Activated B cell treated with CpG ODN at 0.5 μM for 24 hours (primary cell): ENCODE measurements around the gene MYZAP. TPM values are rescaled to one million over a fixed set of nuclear protein-coding genes. Genes with fewer than 3 reads are reported as not detected.

Experiments used
- ATAC-seq: fragments of 200-7000 bp; cut with Tn5 transposase; one replicate; pipeline ENCODE4 v1.10.0; 2021; ENCODE audit warnings: low read depth, mild to moderate bottlenecking, moderate library complexity
- CTCF ChIA-PET: fragments of 350-600 bp; sonication (Branson Sonifier 250); formaldehyde crosslinking; loops from one replicate; lab custom pipeline; 2021; ENCODE audit warnings: antibody characterized with exemption; lab: Charles Lee
- POLR2A ChIA-PET: fragments of 350-600 bp; sonication (Branson Sonifier 250); formaldehyde crosslinking; loops from one replicate; lab custom pipeline; 2021; ENCODE audit warnings: antibody characterized with exemption; lab: Charles Lee
- DNase-seq: peaks from one replicate; pipeline ENCODE4 v3.0.0; 2022
- H3K27ac Mint-ChIP-seq: one replicate; pipeline ENCODE4 v1.8.0; 2020; ENCODE audit warnings: mixed read lengths
- H3K27me3 Mint-ChIP-seq: one replicate; pipeline ENCODE4 v1.8.0; 2021; ENCODE audit warnings: mixed read lengths
- H3K36me3 Mint-ChIP-seq: one replicate; pipeline ENCODE4 v1.8.0; 2021; ENCODE audit warnings: low read depth, mixed read lengths
- H3K4me1 Mint-ChIP-seq: one replicate; pipeline ENCODE4 v1.8.0; 2021; ENCODE audit warnings: mixed read lengths
- H3K4me3 Mint-ChIP-seq: one replicate; pipeline ENCODE4 v1.8.0; 2020; ENCODE audit warnings: mild to moderate bottlenecking, mixed read lengths
- H3K9me3 Mint-ChIP-seq: one replicate; pipeline ENCODE4 v1.8.0; 2020; ENCODE audit warnings: mixed read lengths
- intact Hi-C: fragments of 100-400 bp; cut with micrococcal nuclease; formaldehyde crosslinking; loops from one replicate; pipeline ENCODE4 v1.15.1; 2024
- total RNA-seq: library from RNA; stranded (reverse); gene quantifications from 2 replicates; pipeline ENCODE4 v1.2.3, GENCODE V29; 2022
- TF ChIP-seq, protein P1 (sequence below): fragments of 200-600 bp; IDR thresholded peaks from one replicate; pipeline ENCODE4 v1.8.0; 2022; ENCODE audit warnings: antibody characterized with exemption, mild to moderate bottlenecking

MYZAP gene
- total RNA-seq, 1 donor from 2014 or later = 1.00 TPM

DNA sequence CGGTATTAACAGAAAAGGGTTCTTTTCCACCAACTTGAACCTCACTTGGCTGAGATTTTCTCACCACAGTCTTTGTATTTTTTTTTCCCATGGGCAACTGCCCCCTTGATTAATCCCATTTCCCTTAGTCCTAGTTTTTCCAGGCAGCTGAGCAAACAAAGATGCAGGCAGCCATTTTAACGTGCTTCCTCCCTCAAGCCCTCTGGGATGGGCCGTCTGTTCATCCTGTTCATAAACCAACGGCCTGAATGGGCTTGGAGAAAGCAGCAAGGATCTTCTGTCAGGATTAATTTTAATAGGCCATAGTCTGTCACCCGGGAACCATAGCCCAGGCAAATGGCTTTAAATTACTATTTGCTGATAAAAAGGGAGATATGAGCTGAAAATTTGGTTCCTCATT is 104.4 kb downstream of the MYZAP start:
- Mint-ChIP-seq H3K4me1 (no peaks in the 10 kb centered on the region), H3K36me3 (no peaks in the 10 kb centered on the region), H3K4me3 (no peak overlapping the region), H3K27ac (no peak overlapping the region), H3K9me3 (no peaks in the 10 kb centered on the region), H3K27me3 (peaks cover 49% of the 10 kb centered on the region)
- TF ChIP-seq, protein P1, sequence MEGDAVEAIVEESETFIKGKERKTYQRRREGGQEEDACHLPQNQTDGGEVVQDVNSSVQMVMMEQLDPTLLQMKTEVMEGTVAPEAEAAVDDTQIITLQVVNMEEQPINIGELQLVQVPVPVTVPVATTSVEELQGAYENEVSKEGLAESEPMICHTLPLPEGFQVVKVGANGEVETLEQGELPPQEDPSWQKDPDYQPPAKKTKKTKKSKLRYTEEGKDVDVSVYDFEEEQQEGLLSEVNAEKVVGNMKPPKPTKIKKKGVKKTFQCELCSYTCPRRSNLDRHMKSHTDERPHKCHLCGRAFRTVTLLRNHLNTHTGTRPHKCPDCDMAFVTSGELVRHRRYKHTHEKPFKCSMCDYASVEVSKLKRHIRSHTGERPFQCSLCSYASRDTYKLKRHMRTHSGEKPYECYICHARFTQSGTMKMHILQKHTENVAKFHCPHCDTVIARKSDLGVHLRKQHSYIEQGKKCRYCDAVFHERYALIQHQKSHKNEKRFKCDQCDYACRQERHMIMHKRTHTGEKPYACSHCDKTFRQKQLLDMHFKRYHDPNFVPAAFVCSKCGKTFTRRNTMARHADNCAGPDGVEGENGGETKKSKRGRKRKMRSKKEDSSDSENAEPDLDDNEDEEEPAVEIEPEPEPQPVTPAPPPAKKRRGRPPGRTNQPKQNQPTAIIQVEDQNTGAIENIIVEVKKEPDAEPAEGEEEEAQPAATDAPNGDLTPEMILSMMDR = no peak
- intact Hi-C loops = loop anchor here (5.0 kb wide), 1 partner anchor 49 kb away; no protein-coding TSS in a partner anchor
- DNase-seq (no peak), ATAC-seq (no peak)
- ChIA-PET POLR2A (no interaction called here), CTCF (no interaction called here)

DNA sequence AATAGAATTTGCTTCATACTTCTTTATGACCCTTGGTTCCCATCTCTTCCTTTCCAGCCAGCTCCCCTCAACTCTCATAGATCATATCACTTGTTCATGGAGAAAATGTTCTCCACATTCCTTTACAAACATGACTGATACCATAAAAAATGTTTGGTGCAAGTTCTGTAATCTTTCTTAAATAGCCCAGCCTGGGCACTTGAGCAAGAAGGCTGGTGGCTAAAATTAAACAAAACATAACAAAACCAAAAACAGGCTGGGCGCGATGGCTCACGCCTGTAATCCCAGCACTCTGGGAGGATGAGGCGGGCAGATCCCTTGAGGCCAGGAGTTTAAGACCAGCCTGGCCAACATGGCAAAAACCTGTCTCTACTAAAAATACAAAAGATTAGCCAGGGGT is 105.9 kb downstream of the MYZAP start:
- intact Hi-C loops = loop anchor here (5.0 kb wide), 1 partner anchor 50 kb away; no protein-coding TSS in a partner anchor

DNA sequence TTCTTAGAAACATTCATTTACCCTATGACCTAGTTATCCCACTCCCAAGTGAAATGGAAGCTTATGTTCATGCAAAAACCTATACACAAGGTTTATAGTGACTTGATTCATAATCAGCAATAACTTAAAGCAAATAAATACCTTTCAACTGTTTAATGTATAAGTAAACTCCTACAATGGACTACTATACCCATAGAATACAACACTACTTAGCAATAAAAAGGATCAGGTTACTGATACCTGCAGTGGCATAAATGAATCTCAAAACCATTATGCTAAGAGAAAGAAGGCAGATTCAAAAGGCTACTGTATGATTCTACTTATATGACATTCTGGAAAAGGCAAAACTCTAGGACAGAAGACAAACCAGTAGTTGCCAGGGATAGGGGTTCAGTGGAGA is 106.5 kb downstream of the MYZAP start:
- ATAC-seq = no peak
- no peak overlapping the region for H3K4me3 Mint-ChIP-seq

More for the DNA sequence above, 105.9 kb downstream of the MYZAP start:
- H3K27me3 Mint-ChIP-seq = peaks cover 57% of the 10 kb centered on the region
- no peaks in the 10 kb centered on the region for H3K9me3 Mint-ChIP-seq
- TF ChIP-seq, protein P1 = no peak
- H3K4me1 Mint-ChIP-seq = no peaks in the 10 kb centered on the region
- ATAC-seq (no peak), DNase-seq (no peak)
- no peak overlapping the region for H3K27ac Mint-ChIP-seq
- H3K36me3 Mint-ChIP-seq = no peaks in the 10 kb centered on the region
- POLR2A ChIA-PET = no interaction called here
- CTCF ChIA-PET = no interaction called here
- H3K4me3 Mint-ChIP-seq = no peak overlapping the region

DNA sequence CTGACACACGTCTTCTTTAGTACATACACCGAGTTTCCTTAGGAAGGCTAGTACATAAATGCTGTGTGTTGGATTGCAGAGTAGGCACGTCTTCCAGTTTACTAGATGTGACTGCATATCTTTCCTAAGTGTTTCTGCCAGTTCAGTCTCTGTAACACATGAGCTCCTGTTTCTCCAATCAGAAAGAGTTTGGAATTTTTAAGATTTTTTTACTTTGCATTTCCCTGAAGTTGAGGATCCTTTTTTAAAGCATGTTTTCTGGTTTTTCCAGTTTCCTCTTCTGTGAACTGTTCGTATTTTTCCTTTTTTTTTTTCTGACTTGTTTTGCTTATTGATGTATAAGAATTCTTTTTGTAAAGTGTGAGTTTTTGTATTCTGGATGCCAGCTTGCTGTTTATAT is 107.3 kb downstream of the MYZAP start:
- CTCF ChIA-PET = no interaction called here
- POLR2A ChIA-PET = no interaction called here
- intact Hi-C loops = loop anchor here (5.0 kb wide), 1 partner anchor 52 kb away; no protein-coding TSS in a partner anchor
- TF ChIP-seq, protein P1 = no peak
- Mint-ChIP-seq H3K9me3 (no peaks in the 10 kb centered on the region), H3K27ac (no peak overlapping the region), H3K27me3 (peaks cover 55% of the 10 kb centered on the region), H3K4me1 (no peaks in the 10 kb centered on the region), H3K36me3 (no peaks in the 10 kb centered on the region), H3K4me3 (no peak overlapping the region)
- DNase-seq = no peak
- no peak for ATAC-seq

More for the DNA sequence above, 106.5 kb downstream of the MYZAP start:
- intact Hi-C loops = loop anchor here (5.0 kb wide), 1 partner anchor 51 kb away; no protein-coding TSS in a partner anchor
- Mint-ChIP-seq H3K36me3 (no peaks in the 10 kb centered on the region), H3K27ac (no peak overlapping the region), H3K9me3 (no peaks in the 10 kb centered on the region), H3K4me1 (no peaks in the 10 kb centered on the region), H3K27me3 (peaks cover 57% of the 10 kb centered on the region)
- POLR2A ChIA-PET = no interaction called here
- CTCF ChIA-PET = no interaction called here
- no peak for DNase-seq
- TF ChIP-seq, protein P1 = no peak

DNA sequence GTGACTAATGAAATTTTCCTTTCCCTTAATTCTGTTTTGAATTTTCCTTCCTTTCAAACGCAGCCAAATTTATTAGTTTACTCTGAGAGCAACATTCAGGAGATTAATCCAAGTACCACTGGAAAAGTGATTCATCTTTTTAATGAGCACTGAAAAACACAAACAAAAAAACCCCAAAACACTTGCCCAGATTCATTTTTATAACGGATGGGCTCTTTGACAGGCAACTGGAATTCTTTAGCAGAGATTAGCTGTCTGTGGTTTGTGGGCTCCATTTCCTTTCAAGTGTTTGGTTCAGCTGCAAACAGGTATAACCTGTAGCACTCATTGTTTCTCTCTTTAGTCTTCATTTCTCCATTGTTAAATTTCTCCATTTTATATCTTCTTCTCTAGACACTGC is 111.7 kb downstream of the MYZAP start:
- H3K27me3 Mint-ChIP-seq = peaks cover 26% of the 10 kb centered on the region

More for the DNA sequence above, 111.7 kb downstream of the MYZAP start:
- ATAC-seq (no peak), DNase-seq (no peak)
- TF ChIP-seq, protein P1 = no peak
- no peak overlapping the region for H3K4me3 Mint-ChIP-seq
- ChIA-PET POLR2A (no interaction called here), CTCF (no interaction called here)
- no peaks in the 10 kb centered on the region for H3K9me3 Mint-ChIP-seq
- no peak overlapping the region for H3K27ac Mint-ChIP-seq
- intact Hi-C loops = loop anchor here (10.0 kb wide), 2 partner anchors 399 to 1239 kb away; partner anchors contain the start of gene MNS1
- H3K36me3 Mint-ChIP-seq = peaks cover 2% of the 10 kb centered on the region
- H3K4me1 Mint-ChIP-seq = peaks cover 21% of the 10 kb centered on the region
